Smooth muscle cell of the coronary artery (primary cell): ENCODE data around the gene DLD. TPM values are rescaled to one million over a fixed set of nuclear protein-coding genes. Genes with fewer than 3 reads are reported as not detected.

Experiments used
- total RNA-seq: library from RNA; depleted of rRNA; stranded (reverse); fragments of >200 nt; gene quantifications from 2 replicates; pipeline ENCODE4 v1.2.3, GENCODE V29; 2014; ENCODE audit warnings: low replicate concordance

The DLD gene, protein sequence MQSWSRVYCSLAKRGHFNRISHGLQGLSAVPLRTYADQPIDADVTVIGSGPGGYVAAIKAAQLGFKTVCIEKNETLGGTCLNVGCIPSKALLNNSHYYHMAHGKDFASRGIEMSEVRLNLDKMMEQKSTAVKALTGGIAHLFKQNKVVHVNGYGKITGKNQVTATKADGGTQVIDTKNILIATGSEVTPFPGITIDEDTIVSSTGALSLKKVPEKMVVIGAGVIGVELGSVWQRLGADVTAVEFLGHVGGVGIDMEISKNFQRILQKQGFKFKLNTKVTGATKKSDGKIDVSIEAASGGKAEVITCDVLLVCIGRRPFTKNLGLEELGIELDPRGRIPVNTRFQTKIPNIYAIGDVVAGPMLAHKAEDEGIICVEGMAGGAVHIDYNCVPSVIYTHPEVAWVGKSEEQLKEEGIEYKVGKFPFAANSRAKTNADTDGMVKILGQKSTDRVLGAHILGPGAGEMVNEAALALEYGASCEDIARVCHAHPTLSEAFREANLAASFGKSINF
- 26.7 and 42.0 TPM in 2 replicates for total RNA-seq

DNA sequence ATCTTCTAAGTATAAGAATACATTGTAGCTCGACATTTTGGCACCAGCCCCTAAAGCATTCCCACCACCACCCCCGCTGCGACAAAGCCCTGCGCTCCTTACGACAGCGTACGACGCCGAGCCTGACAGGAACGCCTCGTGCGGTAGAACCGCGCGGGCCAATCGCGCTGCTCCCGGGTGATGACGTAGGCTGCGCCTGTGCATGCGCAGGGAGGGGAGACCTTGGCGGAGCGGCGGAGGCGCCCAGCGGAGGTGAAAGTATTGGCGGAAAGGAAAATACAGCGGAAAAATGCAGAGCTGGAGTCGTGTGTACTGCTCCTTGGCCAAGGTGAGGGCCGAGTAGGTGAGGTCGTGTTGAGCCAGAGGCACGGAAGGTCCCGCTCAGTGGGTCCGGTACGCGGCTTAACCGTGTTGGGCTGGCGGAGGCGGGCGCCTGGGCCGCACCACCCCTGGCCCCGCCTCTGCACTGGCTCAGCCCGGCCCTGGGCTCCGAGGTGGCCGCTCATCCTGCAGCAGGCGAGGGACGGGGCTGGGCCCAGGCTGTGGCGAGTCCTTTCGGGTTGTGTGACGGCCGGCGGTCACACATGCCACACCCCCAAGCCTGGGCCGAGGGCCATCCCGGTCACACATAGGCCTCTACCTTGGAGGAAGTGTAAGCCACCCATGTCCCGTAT lies at the start of gene DLD:
TSS of gene DLD (plus strand) at position 222 of the 674 bp plus-strand sequence. CDS start at position 290, 68 bp downstream.

Other genes with a start within 250 kb of the DLD start
- 0.23 and 0.68 TPM in 2 replicates for gene SLC26A4, start 230.4 kb upstream of the DLD start, total RNA-seq
- 8.0 and 9.2 TPM in 2 replicates for gene CBLL1, start 147.0 kb upstream of the DLD start, total RNA-seq
- gene SLC26A3, start 88.0 kb upstream of the DLD start, total RNA-seq: not detected in 2 replicates
- gene LAMB1, start 112.0 kb downstream of the DLD start, total RNA-seq: 535 and 632 TPM in 2 replicates
- 0.12 and 0.15 TPM in 2 replicates for gene LAMB4, start 239.2 kb downstream of the DLD start, total RNA-seq